Progenitor cell of endocrine pancreas (in vitro differentiated cells): ENCODE data around the gene SMARCA2. TPM values are rescaled to one million over a fixed set of nuclear protein-coding genes. Genes with fewer than 3 reads are reported as not detected.

Experiments
- DNase-seq: peaks from one replicate; pipeline ENCODE4 v3.0.0; 2021; ENCODE audit warnings: low spot score; ENCODE audit not compliant: unreplicated experiment
- H3K27ac Mint-ChIP-seq: 2 replicates; pipeline ENCODE4 v1.8.0; 2021; ENCODE audit warnings: mild to moderate bottlenecking, moderate library complexity, mixed read lengths
- H3K27me3 Mint-ChIP-seq: 2 replicates; pipeline ENCODE4 v1.8.0; 2021; ENCODE audit warnings: mixed read lengths
- H3K36me3 Mint-ChIP-seq: 2 replicates; pipeline ENCODE4 v1.8.0; 2022; ENCODE audit warnings: mixed read lengths; ENCODE audit not compliant: insufficient read depth
- H3K4me1 Mint-ChIP-seq: 2 replicates; pipeline ENCODE4 v1.8.0; 2021; ENCODE audit warnings: low read depth, mixed read lengths
- H3K4me3 Mint-ChIP-seq: 2 replicates; pipeline ENCODE4 v1.8.0; 2021; ENCODE audit warnings: low read depth, mild to moderate bottlenecking, moderate library complexity, mixed read lengths
- H3K9me3 Mint-ChIP-seq: 2 replicates; pipeline ENCODE4 v1.8.0; 2021; ENCODE audit warnings: low read depth, mixed read lengths
- total RNA-seq: library from RNA; stranded (reverse); gene quantifications from 2 replicates; pipeline ENCODE4 v1.2.1, GENCODE V29; 2021
- TF ChIP-seq, protein P1 (sequence below): fragments of 200-600 bp; sonication (generic); IDR thresholded peaks from one replicate; pipeline ENCODE4 v1.5.0; 2021; ENCODE audit warnings: antibody characterized with exemption, mild to moderate bottlenecking; ENCODE audit not compliant: unreplicated experiment

The SMARCA2 gene
- total RNA-seq, 1 donor from 2014 or later = 55.8 TPM

DNA sequence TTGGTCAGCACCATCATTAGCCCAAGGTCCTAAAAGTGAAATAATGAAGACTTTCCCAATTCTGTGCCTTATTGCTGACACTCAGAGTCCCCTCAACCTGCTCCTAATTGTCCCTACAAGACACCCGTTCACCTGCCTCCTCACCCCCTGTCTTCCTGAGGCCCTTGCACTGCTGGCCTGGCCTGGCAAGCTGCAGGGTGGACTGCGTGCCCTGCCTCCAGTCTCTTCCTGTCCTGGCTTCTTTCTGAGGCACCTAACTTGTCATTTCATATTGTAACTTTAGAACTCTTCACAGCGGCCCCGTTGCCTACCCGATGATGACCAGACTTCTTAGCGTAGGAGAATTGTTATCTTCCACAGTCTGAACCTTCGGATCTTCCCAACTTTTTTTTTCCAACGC, 153.9 kb downstream of the SMARCA2 start:
- TF ChIP-seq, protein P1, sequence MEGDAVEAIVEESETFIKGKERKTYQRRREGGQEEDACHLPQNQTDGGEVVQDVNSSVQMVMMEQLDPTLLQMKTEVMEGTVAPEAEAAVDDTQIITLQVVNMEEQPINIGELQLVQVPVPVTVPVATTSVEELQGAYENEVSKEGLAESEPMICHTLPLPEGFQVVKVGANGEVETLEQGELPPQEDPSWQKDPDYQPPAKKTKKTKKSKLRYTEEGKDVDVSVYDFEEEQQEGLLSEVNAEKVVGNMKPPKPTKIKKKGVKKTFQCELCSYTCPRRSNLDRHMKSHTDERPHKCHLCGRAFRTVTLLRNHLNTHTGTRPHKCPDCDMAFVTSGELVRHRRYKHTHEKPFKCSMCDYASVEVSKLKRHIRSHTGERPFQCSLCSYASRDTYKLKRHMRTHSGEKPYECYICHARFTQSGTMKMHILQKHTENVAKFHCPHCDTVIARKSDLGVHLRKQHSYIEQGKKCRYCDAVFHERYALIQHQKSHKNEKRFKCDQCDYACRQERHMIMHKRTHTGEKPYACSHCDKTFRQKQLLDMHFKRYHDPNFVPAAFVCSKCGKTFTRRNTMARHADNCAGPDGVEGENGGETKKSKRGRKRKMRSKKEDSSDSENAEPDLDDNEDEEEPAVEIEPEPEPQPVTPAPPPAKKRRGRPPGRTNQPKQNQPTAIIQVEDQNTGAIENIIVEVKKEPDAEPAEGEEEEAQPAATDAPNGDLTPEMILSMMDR = no peak
- DNase-seq = no peak
- no peak overlapping the region for H3K4me3 Mint-ChIP-seq
- peaks cover 6% of the 10 kb centered on the region for H3K4me1 Mint-ChIP-seq
- H3K27me3 Mint-ChIP-seq = no peaks in the 10 kb centered on the region
- no peaks in the 10 kb centered on the region for H3K9me3 Mint-ChIP-seq
- H3K27ac Mint-ChIP-seq = no peak overlapping the region
- peaks cover 8% of the 10 kb centered on the region for H3K36me3 Mint-ChIP-seq

DNA sequence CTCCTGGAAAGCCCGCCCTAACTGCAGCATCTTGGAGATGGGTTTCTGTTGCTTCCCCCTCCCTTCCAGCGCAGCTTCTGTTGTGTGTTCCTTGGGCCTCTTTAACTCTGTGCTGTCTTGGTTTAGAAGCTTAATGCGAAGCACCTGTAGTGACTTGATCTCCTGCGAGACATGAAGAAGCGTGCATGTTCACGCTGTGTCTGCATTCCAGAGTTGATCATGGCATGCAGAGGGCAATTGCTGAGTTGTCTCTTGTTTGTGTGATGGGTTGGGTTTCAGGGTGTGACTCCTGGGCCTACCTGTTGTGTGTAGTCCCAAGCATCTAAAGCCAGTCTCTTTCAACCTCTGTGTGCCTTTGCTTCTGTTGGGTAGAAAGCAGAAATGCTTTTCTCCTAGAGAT, 155.6 kb downstream of the SMARCA2 start:
- TF ChIP-seq, protein P1 = no peak
- DNase-seq = no peak
- H3K9me3 Mint-ChIP-seq = no peaks in the 10 kb centered on the region
- peaks cover 7% of the 10 kb centered on the region for H3K36me3 Mint-ChIP-seq
- H3K4me1 Mint-ChIP-seq = peaks cover 6% of the 10 kb centered on the region
- H3K27ac Mint-ChIP-seq = no peak overlapping the region
- no peaks in the 10 kb centered on the region for H3K27me3 Mint-ChIP-seq
- no peak overlapping the region for H3K4me3 Mint-ChIP-seq

DNA sequence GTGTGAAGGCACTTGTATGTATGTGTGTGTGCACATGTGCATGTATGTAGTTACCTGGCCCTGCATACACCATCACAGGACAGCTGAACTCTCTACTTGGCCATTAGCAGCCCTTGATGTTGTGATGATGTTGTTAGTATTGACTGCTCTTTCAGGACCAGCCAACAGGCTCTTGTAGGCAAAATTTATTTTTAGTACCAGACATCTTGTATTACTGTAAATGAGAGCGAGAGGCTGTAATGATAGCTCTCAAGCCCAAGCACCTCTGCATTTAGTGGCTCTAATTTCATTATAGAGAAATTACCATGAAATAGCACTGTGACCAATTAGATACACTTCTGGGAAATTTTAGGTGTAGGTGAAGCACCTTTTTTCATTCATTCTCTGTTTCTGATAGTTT, 158.0 kb downstream of the SMARCA2 start:
- Mint-ChIP-seq H3K36me3 (peaks cover 7% of the 10 kb centered on the region), H3K27me3 (no peaks in the 10 kb centered on the region), H3K4me3 (no peak overlapping the region), H3K9me3 (no peaks in the 10 kb centered on the region), H3K4me1 (peaks cover 4% of the 10 kb centered on the region), H3K27ac (no peak overlapping the region)
- DNase-seq = no peak
- TF ChIP-seq, protein P1 = no peak

DNA sequence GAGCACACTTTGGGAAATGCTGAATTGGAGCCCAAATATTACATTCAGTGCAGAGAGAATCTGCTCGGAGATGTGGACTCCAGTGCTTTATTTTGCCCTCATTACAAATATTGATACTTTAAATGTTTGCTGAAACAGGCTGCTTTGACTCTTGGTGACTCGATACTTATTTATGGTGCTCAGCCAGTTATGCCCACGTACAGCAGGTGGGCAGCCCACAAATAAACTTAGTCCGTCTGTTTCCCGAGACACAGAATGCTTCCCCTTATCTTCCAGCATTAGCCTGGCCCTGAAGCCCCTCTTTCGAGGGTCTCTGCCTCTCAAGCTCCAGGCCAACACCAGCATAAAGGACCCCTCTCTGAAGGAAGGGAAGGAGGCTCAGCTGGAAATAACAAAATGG, 158.7 kb downstream of the SMARCA2 start:
- DNase-seq = no peak
- TF ChIP-seq, protein P1 = no peak
- H3K36me3 Mint-ChIP-seq = peaks cover 7% of the 10 kb centered on the region
- H3K9me3 Mint-ChIP-seq = no peaks in the 10 kb centered on the region
- H3K4me1 Mint-ChIP-seq = peaks cover 9% of the 10 kb centered on the region
- no peak overlapping the region for H3K4me3 Mint-ChIP-seq
- H3K27ac Mint-ChIP-seq = no peak overlapping the region
- H3K27me3 Mint-ChIP-seq = no peaks in the 10 kb centered on the region

DNA sequence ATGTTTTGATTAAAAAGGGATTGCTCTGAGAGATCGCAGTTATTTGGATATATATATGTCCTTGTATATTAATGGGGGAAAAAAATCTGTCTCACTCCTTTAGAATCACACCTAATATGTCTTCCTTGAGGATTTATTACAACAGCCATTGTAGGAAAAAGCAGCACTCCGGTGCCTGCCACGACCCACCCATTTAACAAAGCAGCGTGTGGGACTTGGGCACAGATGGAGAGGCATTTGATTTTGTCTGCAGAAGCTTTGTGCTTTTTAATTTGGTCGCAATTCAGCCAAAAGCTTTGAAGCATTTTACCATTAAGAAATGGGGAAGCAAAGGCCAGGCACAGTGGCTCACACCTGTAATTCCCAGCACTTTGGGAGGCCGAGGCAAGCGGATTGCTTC, 159.2 kb downstream of the SMARCA2 start:
- Mint-ChIP-seq H3K27me3 (no peaks in the 10 kb centered on the region), H3K4me3 (no peak overlapping the region), H3K27ac (no peak overlapping the region), H3K4me1 (peaks cover 9% of the 10 kb centered on the region), H3K9me3 (no peaks in the 10 kb centered on the region), H3K36me3 (peaks cover 3% of the 10 kb centered on the region)
- TF ChIP-seq, protein P1 = no peak
- DNase-seq = no peak
